Keratinocyte (primary cell): ENCODE results near the gene CLDN2. TPM values are rescaled to one million over a fixed set of nuclear protein-coding genes. Genes with fewer than 3 reads are reported as not detected.

Experiments used
- DNase-seq: peaks from one replicate; pipeline ENCODE4 v3.0.0-alpha.2; 2011; ENCODE audit warnings: low read depth, missing footprints, low spot score
- FAIRE-seq: peaks from 2 replicates; lab custom pipeline; 2011; peaks lifted over from hg19 to GRCh38; lab: Jason Lieb, UNC
- H2AFZ ChIP-seq: 2 replicates; pipeline ENCODE4 v1.6.0; 2012; ENCODE audit warnings: low read length, control low read depth, inconsistent platforms; ENCODE audit not compliant: control insufficient read depth
- H3K27ac ChIP-seq: 2 replicates; pipeline ENCODE4 v1.5.1; 2011; ENCODE audit warnings: low read length; ENCODE audit not compliant: control insufficient read depth, insufficient read depth
- H3K27me3 ChIP-seq: 3 replicates; pipeline ENCODE4 v1.6.0; 2011; ENCODE audit warnings: low read length; ENCODE audit not compliant: control insufficient read depth, insufficient read depth; ENCODE audit errors: extremely low read depth
- H3K36me3 ChIP-seq, 2 experiments: 2 replicates in 1 of 2; 3 replicates in 1 of 2; pipeline ENCODE4 v1.5.1; 2011; ENCODE audit warnings: low read length in 2 of 2, mild to moderate bottlenecking in 1 of 2; ENCODE audit not compliant: control insufficient read depth in 2 of 2, insufficient read depth in 2 of 2; ENCODE audit errors: extremely low read depth in 1 of 2
- H3K4me1 ChIP-seq: 3 replicates; pipeline ENCODE4 v1.5.1; 2011; ENCODE audit warnings: low read length; ENCODE audit not compliant: control insufficient read depth, insufficient read depth; ENCODE audit errors: extremely low read depth
- H3K4me2 ChIP-seq: 3 replicates; pipeline ENCODE4 v1.6.0; 2011; ENCODE audit warnings: low read depth, low read length; ENCODE audit not compliant: control insufficient read depth, insufficient read depth; ENCODE audit errors: extremely low read depth
- H3K4me3 ChIP-seq, 3 experiments: fragments of 200-600 bp in 1 of 3; sonication (generic) in 1 of 3; 2 replicates in 2 of 3; 3 replicates in 1 of 3; pipeline ENCODE4 v1.5.1; 2011 to 2016; ENCODE audit warnings: low read length in 3 of 3, mild to moderate bottlenecking in 3 of 3, control low read depth in 2 of 3, inconsistent platforms in 1 of 3, low read depth in 1 of 3, mixed read lengths in 1 of 3, mixed run types in 1 of 3, moderate library complexity in 1 of 3; ENCODE audit not compliant: control insufficient read depth in 2 of 3, insufficient read depth in 2 of 3; ENCODE audit errors: extremely low read depth in 1 of 3
- H3K79me2 ChIP-seq: 2 replicates; pipeline ENCODE4 v1.6.0; 2012; ENCODE audit warnings: low read length; ENCODE audit not compliant: control insufficient read depth, insufficient read depth
- H3K9ac ChIP-seq: 3 replicates; pipeline ENCODE4 v1.6.0; 2011; ENCODE audit warnings: low read length; ENCODE audit not compliant: control insufficient read depth, insufficient read depth; ENCODE audit errors: extremely low read depth
- H3K9me1 ChIP-seq: 3 replicates; pipeline ENCODE4 v1.6.0; 2011; ENCODE audit warnings: low read length; ENCODE audit not compliant: control insufficient read depth, insufficient read depth; ENCODE audit errors: extremely low read depth
- H3K9me3 ChIP-seq: 2 replicates; pipeline ENCODE4 v1.5.1; 2012; ENCODE audit warnings: low read depth, low read length; ENCODE audit not compliant: control insufficient read depth
- H4K20me1 ChIP-seq: 3 replicates; pipeline ENCODE4 v1.6.0; 2011; ENCODE audit warnings: low read length; ENCODE audit not compliant: control insufficient read depth, insufficient read depth; ENCODE audit errors: extremely low read depth
- CTCF ChIP-seq, 3 experiments: IDR thresholded peaks in 1 of 3; conservative IDR thresholded peaks in 1 of 3; optimal IDR thresholded peaks in 1 of 3; 2 replicates in 2 of 3; 3 replicates in 1 of 3; pipeline versions ENCODE3 to v1.5.1; 2011; ENCODE audit warnings: low read length in 3 of 3, mild to moderate bottlenecking in 3 of 3, moderate library complexity in 2 of 3, control low read depth in 1 of 3, inconsistent platforms in 1 of 3; ENCODE audit not compliant: insufficient read depth in 2 of 3; ENCODE audit errors: extremely low read depth in 1 of 3
- EZH2 ChIP-seq: IDR thresholded peaks from one replicate; pipeline ENCODE4 v1.6.1; 2012; ENCODE audit warnings: inconsistent platforms, mild to moderate bottlenecking, low read length, moderate library complexity
- dilution Hi-C: fragments of 300-500 bp; cut with MboI; formaldehyde crosslinking; loops from one replicate; pipeline ENCODE4 v1.7.0; 2020; ENCODE audit warnings: low sequenced_read_pairs; ENCODE audit not compliant: extremely low pct_ligation_motif_present
- polyA plus RNA-seq, 5 experiments: library from polyadenylated mRNA; depleted of rRNA in 3 of 5; stranded (reverse) in 3 of 5; stranded (forward) in 1 of 5; unstranded in 1 of 5; fragments of >200 nt; gene quantifications; 1 replicate in 1 of 5; 2 replicates in 3 of 5; 3 replicates in 1 of 5; pipeline versions ENCODE4 v1.2.1 to v1.2.3, GENCODE V29; 2011 to 2012; ENCODE audit warnings: missing spikeins in 2 of 5, low read depth in 1 of 5, low replicate concordance in 1 of 5

CLDN2 gene
- polyA plus RNA-seq, 1 donor (not counting 4 experiments of a cell fraction or from before 2014, with no cell fraction given) = not detected

- H3K27me3 ChIP-seq = no peaks in the 10 kb centered on the region
- DNase-seq (no peak), FAIRE-seq (peak; percentile 5)
- H3K9me1 ChIP-seq = no peaks in the 10 kb centered on the region
- no peak overlapping the region for H3K4me3 ChIP-seq
- H3K79me2 ChIP-seq = no peaks in the 10 kb centered on the region
- no peak for TF ChIP-seq CTCF (optimal IDR thresholded peaks at IDR 0.05 in 1 of 3, IDR thresholded peaks at IDR 0.05 in 1 of 3, conservative IDR thresholded peaks at IDR 0.05 in 1 of 3; ENCODE audit: extremely low read depth in 1 of 3, insufficient read depth in 2 of 3, low read length in 3 of 3)
- TF ChIP-seq EZH2 = no peak
- H3K27ac ChIP-seq = no peak overlapping the region
- H3K9ac ChIP-seq = no peak overlapping the region
- H4K20me1 ChIP-seq = no peaks in the 10 kb centered on the region
- no peaks in the 10 kb centered on the region for H3K36me3 ChIP-seq
- dilution Hi-C loops = no loop called here
- peaks cover 13% of the 10 kb centered on the region for H3K4me1 ChIP-seq
- peak overlapping the region; percentile 3 for H2AFZ ChIP-seq
- H3K4me2 ChIP-seq = no peak overlapping the region
- no peaks in the 10 kb centered on the region for H3K9me3 ChIP-seq
These were observed 22.9 kb upstream of the CLDN2 start for GRCh38 chrX:106897259-106897658.

DNA sequence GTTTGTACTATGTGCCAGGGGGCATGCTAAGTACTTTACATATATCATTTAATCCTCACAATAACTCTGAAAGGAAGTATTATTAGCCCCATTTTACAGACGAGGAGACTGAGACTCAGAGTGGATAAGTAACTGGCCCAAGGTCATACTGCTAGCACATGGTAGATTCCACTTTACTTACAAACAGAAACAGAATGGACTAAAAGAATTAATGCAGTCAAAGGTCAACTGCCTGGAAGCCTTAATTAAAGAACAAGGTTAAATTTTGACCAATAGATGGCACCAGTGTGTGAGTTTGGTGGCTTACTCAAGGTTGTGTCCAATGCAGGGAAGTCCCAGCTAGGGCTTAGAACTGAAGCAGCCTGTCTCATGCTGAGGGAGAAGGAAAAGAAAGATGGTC is 21.7 kb upstream of the CLDN2 start:
- DNase-seq (no peak), FAIRE-seq (peak; percentile 78)
- no peak for TF ChIP-seq EZH2
- peak; percentile 47 to 55 (median 47) for TF ChIP-seq CTCF (optimal IDR thresholded peaks at IDR 0.05 in 1 of 3, IDR thresholded peaks at IDR 0.05 in 1 of 3, conservative IDR thresholded peaks at IDR 0.05 in 1 of 3; ENCODE audit: extremely low read depth in 1 of 3, insufficient read depth in 2 of 3, low read length in 3 of 3)
- Histone ChIP-seq H3K27ac (no peak overlapping the region), H3K4me2 (no peak overlapping the region), H4K20me1 (no peaks in the 10 kb centered on the region), H3K9me1 (no peaks in the 10 kb centered on the region), H3K9me3 (no peaks in the 10 kb centered on the region), H3K9ac (no peak overlapping the region), H3K79me2 (no peaks in the 10 kb centered on the region), H3K4me3 (no peak overlapping the region), H3K36me3 (no peaks in the 10 kb centered on the region), H2AFZ (no peak overlapping the region), H3K27me3 (peaks cover 7% of the 10 kb centered on the region), H3K4me1 (peaks cover 13% of the 10 kb centered on the region)
- dilution Hi-C loops = no loop called here
